SKM-1 treated with dmso at 0.1 percent for 144 hours (cell line): ENCODE data around the gene SULT2B1.
"Not testable (repeated sequence)": the region's sequence is repeated elsewhere in the genome, so short reads cannot be mapped to it uniquely, and the experiment has no call there.

Source experiments
- DNase-seq: peaks from one replicate; lab custom pipeline; 2025; ENCODE audit not compliant: unreplicated experiment; lab: John Stamatoyannopoulos, UW

Gene SULT2B1

GRCh38 chr19:48556825-48557224, 4.9 kb downstream of the SULT2B1 start:
- no peak for DNase-seq

GRCh38 chr19:48558018-48558684, 6.2 kb downstream of the SULT2B1 start:
- no peak for DNase-seq

GRCh38 chr19:48560095-48560530, 8.1 kb downstream of the SULT2B1 start:
- no peak for DNase-seq

- DNase-seq: no peak
Measured at GRCh38 chr19:48561412-48561811, 9.4 kb downstream of the SULT2B1 start.

- DNase-seq: no peak
Measured at GRCh38 chr19:48565090-48565489, 13.1 kb downstream of the SULT2B1 start.

GRCh38 chr19:48568345-48568886, 16.4 kb downstream of the SULT2B1 start:
- DNase-seq: no peak

- DNase-seq: no peak
Measured at GRCh38 chr19:48569814-48570213, 17.8 kb downstream of the SULT2B1 start.

GRCh38 chr19:48571378-48572162, 19.6 kb downstream of the SULT2B1 start:
- no peak for DNase-seq

- no peak for DNase-seq
Measured at GRCh38 chr19:48573163-48573505, 21.2 kb downstream of the SULT2B1 start.

GRCh38 chr19:48575931-48576622, 24.1 kb downstream of the SULT2B1 start:
- no peak for DNase-seq

GRCh38 chr19:48577908-48578307, 25.9 kb downstream of the SULT2B1 start:
- DNase-seq: not testable (repeated sequence)

- DNase-seq: no peak
Measured at GRCh38 chr19:48578891-48579290, 26.9 kb downstream of the SULT2B1 start.

- DNase-seq: no peak
Measured at GRCh38 chr19:48582168-48582567, 30.2 kb downstream of the SULT2B1 start.

- no peak for DNase-seq
Measured at GRCh38 chr19:48587387-48587786, 35.4 kb downstream of the SULT2B1 start.

- DNase-seq: peak; percentile 31
Measured at GRCh38 chr19:48588670-48589401, 36.9 kb downstream of the SULT2B1 start.

GRCh38 chr19:48591021-48591420, 39.0 kb downstream of the SULT2B1 start:
- no peak for DNase-seq

- no peak for DNase-seq
Measured at GRCh38 chr19:48595171-48595570, 43.2 kb downstream of the SULT2B1 start.

- no peak for DNase-seq
Measured at GRCh38 chr19:48595833-48596232, 43.9 kb downstream of the SULT2B1 start.

- DNase-seq: no peak
Measured at GRCh38 chr19:48596237-48596636, 44.3 kb downstream of the SULT2B1 start.

- DNase-seq: no peak
Measured at GRCh38 chr19:48596679-48597465, 44.9 kb downstream of the SULT2B1 start.
